Measurements from ENCODE around the gene CDK5RAP2.
"Not testable (repeated sequence)": the region's sequence is repeated elsewhere in the genome, so short reads cannot be mapped to it uniquely, and the experiment has no call there.

Gene CDK5RAP2

DNA sequence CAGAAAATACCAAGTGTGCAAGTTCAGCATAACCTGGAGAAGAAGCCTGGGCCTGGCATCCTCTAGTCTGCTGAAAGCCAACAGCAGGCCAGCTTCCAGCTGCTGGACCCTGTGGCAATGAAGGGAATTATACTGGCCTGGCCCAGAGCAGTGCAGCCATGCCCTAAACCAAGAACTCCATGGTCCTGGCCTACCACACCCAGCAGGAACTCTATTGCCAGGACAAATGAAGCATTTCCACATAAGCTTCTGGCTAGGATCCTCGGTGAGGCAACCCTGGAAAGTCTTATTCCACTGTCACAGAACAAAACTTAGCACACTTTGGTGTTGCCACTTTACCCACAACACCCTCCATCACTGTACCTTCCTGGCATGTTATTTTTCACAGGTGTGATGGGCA is 35.5 kb downstream of the CDK5RAP2 start:
- DNase-seq (ENCODE audit: low spot score) = no peak

DNA sequence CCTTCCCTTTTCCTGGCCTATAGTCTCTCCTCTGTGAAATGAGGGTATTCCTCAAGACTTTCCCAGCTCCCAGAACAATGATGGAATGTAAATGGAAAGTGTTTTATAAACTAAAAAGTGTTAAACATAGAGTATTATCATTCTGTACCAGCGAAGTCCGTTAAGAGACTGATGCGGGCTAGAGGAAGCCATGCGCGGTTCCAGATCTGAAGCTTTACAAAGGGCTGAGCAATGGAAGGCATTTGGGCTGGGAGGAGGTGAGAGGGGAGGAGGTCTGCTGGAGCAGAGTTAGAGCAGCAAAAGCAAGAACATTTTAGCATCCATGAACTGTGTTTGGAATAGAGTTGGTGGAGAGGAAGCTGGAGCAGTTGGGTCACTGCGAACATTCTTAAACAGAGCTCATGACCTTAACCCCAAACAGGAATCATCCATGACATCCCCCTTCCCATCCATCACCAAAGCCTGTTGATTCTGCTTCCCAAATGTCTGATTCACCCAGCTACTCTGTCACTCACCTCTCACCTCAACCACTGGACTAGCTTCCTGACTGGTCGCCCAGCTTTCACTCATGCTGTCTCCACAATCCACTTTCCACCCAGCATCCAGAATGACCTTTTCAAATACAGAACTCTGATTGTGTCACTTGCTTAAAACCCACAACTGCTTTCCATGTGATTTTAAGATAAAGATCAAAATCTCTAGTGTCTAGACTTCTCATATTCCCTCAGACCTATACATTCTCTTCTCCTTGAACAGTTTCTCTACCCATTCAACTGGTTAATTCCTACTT is 37.1 kb downstream of the CDK5RAP2 start:
- no peak for DNase-seq (ENCODE audit: low spot score)

DNA sequence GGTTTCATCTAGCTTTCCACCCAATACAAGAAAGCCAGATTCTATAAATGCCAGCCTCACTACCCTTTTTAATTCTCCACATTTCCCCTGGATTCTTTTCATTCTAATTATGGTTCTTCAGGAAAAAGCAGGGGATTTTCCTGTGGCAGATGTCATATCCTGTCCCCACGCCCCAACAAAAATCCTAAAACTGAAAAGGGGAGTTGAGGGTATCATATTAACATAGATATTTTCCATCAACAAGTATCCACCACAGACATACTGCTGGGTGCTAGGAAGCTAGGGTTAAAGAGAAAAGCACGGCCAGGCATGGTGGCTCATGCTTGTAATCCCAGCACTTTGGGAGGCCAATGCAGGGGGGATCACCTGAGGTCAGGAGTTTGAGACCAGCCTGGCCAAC is 38.0 kb downstream of the CDK5RAP2 start:
- DNase-seq (ENCODE audit: low spot score) = no peak

DNA sequence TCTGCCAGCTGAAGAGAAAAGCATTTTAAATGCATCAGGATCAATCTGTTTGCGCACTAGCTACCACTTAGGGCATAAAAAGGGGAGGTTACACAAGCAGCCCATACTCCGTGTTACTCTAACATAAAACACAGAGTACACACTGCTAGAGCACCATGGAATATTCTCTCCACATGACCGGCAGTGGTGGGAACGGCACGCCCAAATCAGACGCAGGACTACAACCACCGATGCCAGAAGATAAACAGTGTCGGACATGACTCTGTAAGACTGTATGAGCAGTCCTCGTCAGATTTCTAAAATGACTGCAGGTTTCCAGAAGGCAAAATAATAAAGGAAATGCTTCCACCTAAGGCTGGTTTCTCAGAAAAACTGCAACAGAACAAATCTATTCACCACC is 40.0 kb downstream of the CDK5RAP2 start:
- no peak for DNase-seq (ENCODE audit: low spot score)

DNA sequence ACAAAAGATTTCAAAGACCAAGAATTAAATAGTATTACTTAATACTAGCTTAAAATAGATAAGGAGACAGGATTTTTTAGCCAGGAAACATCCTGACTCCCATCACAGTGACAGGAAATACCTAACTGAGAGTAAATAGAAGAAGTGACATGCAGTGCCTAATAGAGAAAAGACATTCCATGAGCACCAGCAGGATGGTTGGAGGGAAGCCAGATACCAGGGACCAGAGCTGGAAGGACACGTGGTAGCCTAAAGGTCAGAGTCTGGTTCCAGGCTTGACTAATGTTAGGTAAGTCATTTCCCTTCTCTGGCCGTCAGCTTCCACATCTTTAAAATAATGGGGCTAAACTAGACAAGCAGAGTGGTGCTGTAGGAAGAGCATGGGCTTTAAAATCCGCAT is 41.6 kb downstream of the CDK5RAP2 start:
- DNase-seq (ENCODE audit: low spot score) = no peak

DNA sequence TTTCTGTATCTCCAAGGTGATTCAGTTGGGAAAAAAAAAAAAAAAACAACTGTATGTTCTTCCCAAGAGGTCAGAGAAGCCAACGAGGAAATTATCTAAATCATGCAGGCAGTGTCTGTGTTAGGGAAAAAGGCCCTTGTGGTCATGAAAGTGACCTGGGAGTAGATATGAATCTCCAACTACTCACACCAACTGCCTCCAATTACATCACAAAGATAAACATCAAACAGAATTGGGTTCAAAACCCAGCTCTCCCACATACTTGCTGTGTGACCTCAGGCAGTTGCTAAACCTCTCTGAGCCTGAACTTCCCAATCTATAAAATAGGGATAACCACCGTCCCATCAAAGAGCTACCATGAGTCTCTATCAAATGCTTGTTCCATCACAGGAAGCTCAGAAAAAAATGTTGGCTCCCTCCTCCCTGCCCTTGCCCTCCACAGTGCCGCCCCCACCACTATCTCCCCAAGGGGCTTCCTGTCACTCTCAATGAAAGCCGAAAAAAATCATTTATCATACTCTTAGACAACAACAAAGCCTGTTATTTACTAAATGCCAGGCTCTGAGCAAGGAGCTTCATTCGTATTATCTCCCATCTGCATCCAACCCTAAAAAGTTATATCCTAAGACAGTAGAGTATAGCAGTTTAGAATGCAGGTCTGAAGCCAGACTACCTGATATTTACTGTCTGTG is 42.9 kb downstream of the CDK5RAP2 start:
- DNase-seq (ENCODE audit: low spot score) = no peak

DNA sequence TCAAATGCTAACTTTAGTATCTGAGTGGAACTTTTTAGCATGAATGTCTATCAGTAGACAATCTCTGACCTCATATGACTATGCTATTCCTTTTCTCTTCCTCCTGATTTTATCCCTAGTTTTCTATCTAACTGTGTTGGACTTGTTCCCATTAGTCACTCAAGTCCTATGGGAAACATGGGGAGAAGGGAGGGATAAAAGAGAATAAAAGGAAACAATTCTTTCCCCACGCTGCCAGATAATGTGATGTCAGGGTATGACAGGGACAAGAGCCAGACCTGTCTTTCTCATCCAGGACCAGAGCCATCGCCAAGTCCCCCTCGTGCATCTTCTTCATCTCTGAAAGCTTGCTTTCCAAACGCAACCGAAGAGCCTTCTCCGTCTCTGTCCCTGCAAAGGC is 43.9 kb downstream of the CDK5RAP2 start:
- no peak for DNase-seq (ENCODE audit: low spot score)

DNA sequence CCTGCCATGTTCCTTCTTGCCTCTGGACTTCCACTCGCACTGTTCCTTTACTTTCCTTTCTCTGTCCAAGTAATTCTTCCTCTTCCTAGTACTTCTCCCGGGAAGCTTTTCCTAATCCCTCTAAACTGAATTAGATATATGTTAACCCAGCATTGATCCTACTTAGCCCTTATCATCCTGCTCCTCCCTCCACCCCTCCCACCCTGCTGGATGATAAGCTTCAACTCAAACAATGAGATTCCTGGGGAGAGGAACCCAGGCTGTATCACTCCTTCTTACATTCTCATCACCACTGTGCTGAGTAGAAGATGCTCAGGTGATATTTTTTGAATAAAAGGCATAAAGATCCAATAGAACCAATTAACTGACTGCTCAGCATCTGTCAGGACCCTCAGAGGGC is 45.7 kb downstream of the CDK5RAP2 start:
- DNase-seq (ENCODE audit: low spot score) = no peak

DNA sequence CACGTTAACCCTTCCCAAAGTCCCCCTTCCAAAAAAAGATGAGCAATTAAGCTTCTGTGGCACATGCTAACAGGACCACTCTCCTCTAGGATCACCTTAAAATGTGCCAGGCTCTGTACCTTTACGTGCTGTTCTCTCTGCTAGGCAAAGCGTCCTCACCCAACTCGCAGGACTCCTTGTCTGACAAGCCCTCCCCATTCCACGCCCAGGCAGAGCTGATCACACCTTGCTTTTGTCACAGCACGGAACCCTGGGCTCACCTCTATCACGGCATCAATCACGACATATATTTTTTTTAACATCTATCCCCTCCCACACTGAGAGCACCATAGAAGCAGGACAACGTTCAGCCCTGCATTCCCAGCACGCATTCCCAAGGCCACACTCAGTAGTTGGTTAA is 47.1 kb downstream of the CDK5RAP2 start:
- DNase-seq (ENCODE audit: low spot score) = no peak

DNA sequence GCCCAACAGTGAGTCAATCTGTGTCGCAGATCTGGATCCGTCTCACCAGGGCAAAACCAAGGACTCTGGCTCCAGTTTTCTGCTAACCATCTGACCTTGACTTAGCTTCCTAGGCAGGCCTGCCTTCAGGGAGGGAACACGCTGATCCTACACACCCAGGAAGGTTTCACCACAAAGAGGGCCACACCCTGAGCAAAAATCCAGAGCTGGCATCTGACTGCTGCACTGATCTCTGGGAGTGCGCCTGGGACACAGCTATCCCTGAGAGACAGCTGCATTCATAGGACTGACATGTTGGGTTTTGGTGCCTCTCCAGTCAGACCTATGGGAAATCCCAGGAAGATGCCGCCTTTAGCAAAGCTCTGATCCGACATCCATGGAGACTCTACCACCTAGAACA is 47.5 kb downstream of the CDK5RAP2 start:
- no peak for DNase-seq (ENCODE audit: low spot score)

DNA sequence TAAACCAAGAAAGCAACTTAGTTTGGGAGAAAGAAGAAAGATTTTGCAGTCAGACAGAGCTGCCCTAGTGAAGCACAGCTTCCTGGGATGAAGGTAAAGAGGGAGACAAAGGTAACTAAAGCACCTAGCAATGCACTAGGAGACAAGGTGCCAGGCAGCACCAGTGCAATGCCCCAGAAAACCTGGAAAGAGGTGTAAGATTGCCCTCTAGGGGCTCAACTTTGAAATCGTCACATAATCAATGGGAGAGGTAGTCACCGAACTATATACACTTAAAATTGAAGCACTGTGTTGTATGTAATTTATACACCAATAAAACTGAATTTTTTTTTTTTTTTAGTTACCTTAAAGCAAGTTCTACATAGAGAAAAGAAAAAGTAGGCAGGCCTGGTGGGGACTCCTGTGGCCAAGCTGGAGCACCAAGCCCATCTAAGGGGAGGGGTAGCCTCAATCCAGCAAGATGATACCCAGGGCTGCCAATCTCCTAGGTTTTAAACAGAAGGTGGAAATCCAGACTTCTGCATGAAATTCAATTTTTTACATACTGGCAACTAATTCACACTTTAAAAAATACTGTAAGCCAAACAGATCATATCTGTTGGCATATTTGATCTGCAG is 48.2 kb downstream of the CDK5RAP2 start:
- no peak for DNase-seq (ENCODE audit: low spot score)

DNA sequence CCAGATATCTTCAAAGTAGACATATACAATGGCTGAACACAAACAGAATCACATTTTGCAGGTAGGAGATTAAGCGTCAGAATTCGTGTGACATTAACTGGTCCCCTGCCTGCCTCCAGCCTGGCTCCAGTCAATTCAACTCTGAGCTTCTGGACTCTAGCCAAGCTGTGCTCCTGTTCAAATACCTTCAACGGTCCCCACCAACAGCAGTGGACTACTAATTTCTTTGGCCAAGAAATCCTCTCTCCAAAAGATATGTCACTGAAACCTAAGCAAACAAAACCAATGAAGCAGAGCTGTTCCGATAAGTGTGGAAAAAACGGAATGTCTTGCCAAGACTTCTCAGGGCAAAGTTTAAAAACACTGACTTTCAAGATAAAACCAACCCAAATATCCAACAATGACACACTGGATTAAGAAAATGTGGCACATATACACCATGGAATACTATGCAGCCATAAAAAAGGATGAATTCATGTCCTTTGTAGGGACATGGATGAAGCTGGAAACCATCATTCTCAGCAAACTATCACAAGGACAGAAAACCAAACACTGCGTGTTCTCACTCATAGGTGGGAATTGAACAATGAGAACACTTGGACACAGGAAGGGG is 49.6 kb downstream of the CDK5RAP2 start:
- DNase-seq (ENCODE audit: low spot score) = not testable (repeated sequence)

DNA sequence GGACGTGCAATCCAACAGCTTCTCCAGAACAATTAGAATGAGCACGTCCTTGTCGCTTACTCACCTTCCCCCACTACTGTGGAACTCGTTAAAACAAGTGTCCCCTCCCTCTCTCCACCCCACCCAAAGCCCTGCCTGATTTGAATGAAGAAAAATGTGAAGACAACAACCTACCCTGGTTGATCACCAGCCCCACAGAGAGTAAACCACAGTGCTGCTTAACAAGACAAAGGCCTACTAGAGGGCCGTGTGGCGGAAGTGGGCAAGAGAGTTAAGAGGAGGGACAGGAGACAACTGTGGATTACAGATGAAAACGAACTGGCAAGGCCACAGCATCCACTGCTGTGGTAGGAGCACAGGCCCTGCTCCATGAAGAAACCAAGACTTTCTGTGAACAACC is 51.1 kb downstream of the CDK5RAP2 start:
- no peak for DNase-seq (ENCODE audit: low spot score)

DNA sequence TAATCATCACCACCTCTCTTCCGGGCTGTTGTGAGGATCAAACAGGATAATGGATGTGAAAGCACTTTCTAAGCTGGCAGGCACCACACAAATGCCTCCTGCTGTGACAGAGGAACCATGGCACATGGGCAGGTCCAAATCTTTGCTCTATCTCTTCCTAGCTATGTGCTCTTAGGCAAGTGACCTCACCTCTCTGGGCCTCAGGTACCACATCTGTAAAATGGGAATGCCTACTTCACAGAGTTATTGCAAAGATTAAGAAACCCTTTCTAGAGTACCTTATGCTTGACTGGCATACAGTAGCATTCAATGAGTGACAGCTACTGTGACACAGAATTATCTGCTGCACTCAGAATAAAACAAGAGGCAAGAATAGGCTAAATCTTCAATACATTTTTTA is 51.6 kb downstream of the CDK5RAP2 start:
- no peak for DNase-seq (ENCODE audit: low spot score)

DNA sequence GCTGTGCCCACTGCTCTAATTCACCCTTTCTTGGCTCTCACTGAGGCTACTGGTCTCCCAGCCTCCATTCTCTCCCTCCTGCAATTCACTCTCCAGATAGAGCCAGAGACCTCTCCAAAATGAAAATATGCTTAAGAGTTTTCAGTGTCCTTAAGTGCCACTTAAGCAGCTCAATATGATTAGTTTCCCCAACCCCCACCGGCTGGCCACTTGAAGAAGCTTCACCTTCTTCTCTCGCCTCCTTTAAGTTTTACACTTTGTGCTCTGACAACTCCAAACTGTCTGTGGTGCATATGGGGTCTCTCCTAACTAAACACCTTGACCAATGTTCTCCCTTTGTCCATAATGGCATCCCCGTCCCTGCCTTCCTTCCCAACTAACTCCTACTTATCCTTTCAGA is 53.4 kb downstream of the CDK5RAP2 start:
- no peak for DNase-seq (ENCODE audit: low spot score)

DNA sequence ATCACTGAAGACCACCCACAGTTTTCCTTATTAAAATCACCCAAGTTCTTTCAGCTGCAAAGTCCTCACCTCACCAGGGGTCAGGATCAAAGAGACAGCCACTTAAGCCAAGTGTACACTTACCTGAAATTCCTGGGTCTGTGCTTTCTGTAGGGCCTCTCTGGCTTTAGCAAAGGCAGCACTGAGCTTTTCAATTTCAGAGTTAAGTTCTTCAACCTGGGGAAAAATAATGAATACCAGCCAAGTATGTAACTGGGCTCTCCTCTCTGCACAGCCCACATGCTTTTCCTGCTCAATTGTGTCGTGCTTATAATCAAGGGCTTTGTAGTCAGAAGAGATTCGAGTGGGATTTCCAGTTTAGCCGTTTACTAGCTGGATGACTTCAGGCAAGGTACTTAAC is 55.1 kb downstream of the CDK5RAP2 start:
- DNase-seq (ENCODE audit: low spot score) = no peak

DNA sequence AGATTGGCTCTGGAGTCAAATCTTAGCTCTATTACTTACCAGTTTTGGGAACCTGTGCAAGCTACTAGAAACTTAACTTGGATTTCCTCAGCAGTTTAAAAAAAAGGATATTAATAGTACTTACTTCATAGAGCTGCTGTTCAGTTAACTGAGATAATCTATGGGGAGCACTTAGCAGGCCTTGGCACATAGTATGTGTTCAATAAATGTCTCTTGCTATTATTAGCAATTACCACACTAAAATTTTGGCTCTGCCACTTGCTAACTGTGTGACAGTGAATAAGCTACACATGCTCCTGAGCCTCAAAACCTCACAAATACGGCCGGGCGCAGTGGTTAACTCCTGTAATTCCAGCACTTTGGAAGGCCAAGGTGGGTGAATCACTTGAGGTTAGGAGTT is 55.9 kb downstream of the CDK5RAP2 start:
- DNase-seq (ENCODE audit: low spot score) = no peak

DNA sequence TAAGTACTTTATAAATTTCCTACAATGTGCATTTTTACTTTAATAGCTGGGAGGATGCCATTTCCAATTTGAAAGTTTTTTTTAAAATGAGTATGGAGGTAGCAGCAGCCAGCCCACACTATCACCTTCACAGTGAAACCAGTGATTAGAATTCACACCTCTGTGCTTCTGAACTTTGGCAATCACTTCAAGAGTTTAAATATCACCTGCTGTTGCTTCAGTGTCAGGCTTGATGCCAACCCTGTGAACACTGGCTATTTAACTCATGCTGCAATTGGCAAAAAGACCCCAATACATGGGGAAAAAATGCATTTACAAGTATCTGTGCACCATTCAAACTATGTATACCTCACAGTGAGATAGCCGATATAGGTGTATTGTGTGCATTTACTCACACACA is 57.4 kb downstream of the CDK5RAP2 start:
- DNase-seq (ENCODE audit: low spot score) = no peak

DNA sequence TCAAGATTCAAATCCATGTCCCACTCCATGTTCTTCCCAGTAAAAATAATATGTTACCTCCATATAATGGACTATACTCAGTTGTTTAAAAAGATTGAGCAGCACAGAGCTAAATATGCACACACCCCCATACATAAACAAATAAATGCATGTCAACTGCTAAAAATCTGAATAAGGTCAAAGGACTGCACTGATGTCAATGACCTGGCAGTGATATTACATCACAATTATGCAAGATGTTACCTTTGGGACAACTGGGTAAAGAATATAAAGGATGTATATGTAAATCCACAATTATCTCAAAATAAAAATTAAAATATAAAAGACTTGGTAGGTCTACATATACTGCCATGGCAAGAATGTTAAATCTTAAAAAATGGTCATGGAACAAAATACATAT is 57.9 kb downstream of the CDK5RAP2 start:
- DNase-seq (ENCODE audit: low spot score) = no peak

DNA sequence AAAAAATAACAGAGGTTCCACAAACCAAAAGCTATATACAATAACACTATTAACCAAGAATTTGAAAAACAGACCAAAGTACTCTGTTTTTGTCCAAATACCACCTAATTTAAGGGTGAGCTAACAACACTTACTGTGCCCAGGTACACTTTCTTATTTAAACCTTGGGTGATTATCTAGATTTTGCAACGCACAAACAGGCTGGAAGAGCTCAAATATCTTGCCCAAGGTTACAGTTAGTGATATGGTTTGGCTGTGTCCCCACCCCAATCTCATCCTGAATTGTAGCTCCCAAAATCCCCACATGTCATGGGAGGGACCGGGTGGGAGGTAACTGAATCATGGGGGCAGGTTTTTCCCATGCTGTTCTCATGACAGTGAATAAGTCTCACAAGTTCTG is 58.9 kb downstream of the CDK5RAP2 start:
- no peak for DNase-seq (ENCODE audit: low spot score)

DNA sequence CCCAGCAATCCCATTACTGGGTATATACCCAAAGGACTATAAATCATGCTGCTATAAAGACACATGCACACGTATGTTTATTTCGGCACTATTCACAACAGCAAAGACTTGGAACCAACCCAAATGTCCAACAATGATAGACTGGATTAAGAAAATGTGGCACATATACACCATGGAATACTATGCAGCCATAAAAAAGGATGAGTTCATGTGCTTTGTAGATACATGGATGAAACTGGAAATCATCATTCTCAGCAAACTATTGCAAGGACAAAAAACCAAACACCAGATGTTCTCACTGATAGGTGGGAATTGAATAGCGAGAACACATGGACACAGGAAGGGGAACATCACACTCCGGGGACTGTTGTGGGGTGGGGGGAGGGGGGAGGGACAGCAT is 64.0 kb downstream of the CDK5RAP2 start:
- not testable (repeated sequence) for DNase-seq (ENCODE audit: low spot score)

DNA sequence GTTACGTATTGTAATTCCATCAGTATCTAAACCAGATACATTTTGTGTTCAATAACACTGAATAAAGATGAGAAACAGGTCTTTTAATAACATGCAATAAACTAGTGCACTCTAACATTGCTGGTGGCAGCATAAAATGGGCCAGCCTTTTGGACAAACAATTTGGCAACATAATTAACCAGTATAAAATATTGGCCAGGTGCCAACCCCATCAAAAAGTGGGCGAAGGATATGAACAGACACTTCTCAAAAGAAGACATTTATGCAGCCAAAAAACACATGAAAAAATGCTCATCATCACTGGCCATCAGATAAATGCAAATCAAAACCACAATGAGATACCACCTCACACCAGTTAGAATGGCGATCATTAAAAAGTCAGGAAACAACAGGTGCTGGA is 64.5 kb downstream of the CDK5RAP2 start:
- DNase-seq (ENCODE audit: low spot score) = not testable (repeated sequence)

DNA sequence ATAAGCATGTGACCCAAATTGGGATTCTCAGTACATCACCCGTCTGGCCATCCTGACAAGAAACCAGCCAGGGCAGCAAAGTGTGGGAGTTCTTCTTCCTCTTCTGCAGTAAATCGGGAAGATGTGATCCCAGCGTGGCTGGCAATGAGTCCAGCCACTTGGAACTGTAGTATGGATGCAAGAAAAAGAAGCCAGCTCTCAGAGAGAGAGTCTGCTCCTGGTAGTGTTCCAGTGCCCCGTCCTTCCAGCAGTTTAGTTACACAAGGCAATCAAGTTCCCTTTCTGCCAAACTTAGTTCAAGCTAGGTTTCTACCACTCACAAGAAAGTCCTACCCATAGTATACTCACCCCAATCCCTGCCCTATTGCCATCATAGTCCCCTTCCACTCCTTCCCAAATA is 65.6 kb downstream of the CDK5RAP2 start:
- DNase-seq (ENCODE audit: low spot score) = no peak

Measured in left forelimb (tissue), 1 donor.